A549 (cell line): ENCODE results near the gene ENTREP3. TPM values are rescaled to one million over a fixed set of nuclear protein-coding genes. Genes with fewer than 3 reads are reported as not detected.

Source experiments
- ATAC-seq, 2 experiments: fragments of 200-7000 bp in 1 of 2; fragments of >200 bp in 1 of 2; cut with Nextera tagmentation in 1 of 2; cut with Tn5 transposase in 1 of 2; 3 replicates each; pipeline versions ENCODE4 v1.8.0 to v1.9.1; 2018 to 2020; ENCODE audit warnings: mild to moderate bottlenecking in 1 of 2, moderate library complexity in 1 of 2
- CTCF ChIA-PET: fragments of 300-600 bp; sonication (Branson Sonifier 250); formaldehyde crosslinking; extraction: SDS; loops from one replicate; lab custom pipeline; 2021; ENCODE audit warnings: antibody characterized with exemption, inconsistent platforms; lab: Yijun Ruan, JAX
- POLR2A ChIA-PET: fragments of 350-600 bp; formaldehyde crosslinking; extraction: SDS; loops from one replicate; lab custom pipeline; 2021; ENCODE audit warnings: antibody characterized with exemption, inconsistent platforms; lab: Yijun Ruan, JAX
- DNase-seq, 2 experiments: peaks; one replicate each; pipeline versions ENCODE4 v3.0.0 to v3.0.0-alpha.2; 2011 to 2016; ENCODE audit warnings: low read depth in 1 of 2, low spot score in 1 of 2
- FAIRE-seq: peaks from 2 replicates; lab custom pipeline; 2011; peaks lifted over from hg19 to GRCh38; lab: Jason Lieb, UNC
- H3K27ac ChIP-seq, 2 experiments: fragments of >200 bp; sonication (Bioruptor Twin); formaldehyde crosslinking; 3 replicates each; pipeline ENCODE4 v1.5.1; 2016 to 2017
- H3K4me1 ChIP-seq: fragments of >200 bp; sonication (Bioruptor Twin); formaldehyde crosslinking; 3 replicates; pipeline ENCODE4 v1.6.1; 2016
- H3K4me2 ChIP-seq: fragments of >200 bp; sonication (Bioruptor Twin); formaldehyde crosslinking; 3 replicates; pipeline ENCODE4 v1.6.1; 2016
- H3K4me3 ChIP-seq: fragments of >200 bp; sonication (Bioruptor Twin); formaldehyde crosslinking; 3 replicates; pipeline ENCODE4 v1.5.1; 2016
- H3K9me3 ChIP-seq: fragments of >200 bp; sonication (Bioruptor Twin); formaldehyde crosslinking; 3 replicates; pipeline ENCODE4 v1.6.1; 2016
- CBX8 ChIP-seq: fragments of 200-600 bp; sonication (generic); IDR thresholded peaks from 2 replicates; pipeline ENCODE4 v1.6.1; 2016
- CHD2 ChIP-seq: fragments of 150-350 bp; IDR thresholded peaks from 2 replicates; pipeline ENCODE4 v1.6.1; 2014; ENCODE audit warnings: low read length; ENCODE audit not compliant: partially characterized antibody
- EHF ChIP-seq: fragments of 250-450 bp; sonication (Bioruptor Pico); IDR thresholded peaks from 2 replicates; pipeline ENCODE4 v1.5.0; 2020; ENCODE audit warnings: mild to moderate bottlenecking
- EHMT2 ChIP-seq: fragments of 200-600 bp; sonication (generic); IDR thresholded peaks from 2 replicates; pipeline ENCODE4 v1.6.1; 2016; ENCODE audit warnings: antibody characterized with exemption, low read depth, mild to moderate bottlenecking, moderate library complexity
- EP300 ChIP-seq, 2 experiments: fragments of >200 bp; sonication (Bioruptor Twin); formaldehyde crosslinking; IDR thresholded peaks; 2 replicates in 1 of 2; 3 replicates in 1 of 2; pipeline ENCODE4 v1.6.1; 2016 to 2017
- GATA3 ChIP-seq: IDR thresholded peaks from 2 replicates; pipeline ENCODE4 v1.6.1; 2012; ENCODE audit warnings: borderline replicate concordance
- HEYL ChIP-seq: fragments of 250-450 bp; sonication (Bioruptor Pico); IDR thresholded peaks from 2 replicates; pipeline ENCODE4 v1.8.0; 2021; ENCODE audit warnings: mild to moderate bottlenecking, moderate library complexity
- HOXA7 ChIP-seq: fragments of 250-450 bp; sonication (Bioruptor Pico); IDR thresholded peaks from 2 replicates; pipeline ENCODE4 v1.5.0; 2020; ENCODE audit warnings: mild to moderate bottlenecking, moderate library complexity
- HOXB13 ChIP-seq: fragments of 250-450 bp; sonication (Bioruptor Pico); IDR thresholded peaks from 2 replicates; pipeline ENCODE4 v1.5.0; 2020; ENCODE audit warnings: low read depth, mild to moderate bottlenecking, moderate library complexity
- HOXB5 ChIP-seq: fragments of 250-450 bp; sonication (Bioruptor Pico); IDR thresholded peaks from 2 replicates; pipeline ENCODE4 v1.5.0; 2020; ENCODE audit warnings: mild to moderate bottlenecking, moderate library complexity
- JUNB ChIP-seq: fragments of >200 bp; sonication (Bioruptor Twin); formaldehyde crosslinking; IDR thresholded peaks from 2 replicates; pipeline ENCODE4 v1.6.1; 2016
- KDM1A ChIP-seq: fragments of 200-600 bp; sonication (generic); IDR thresholded peaks from 2 replicates; pipeline ENCODE4 v1.6.1; 2016; ENCODE audit warnings: low read depth, mild to moderate bottlenecking
- NR3C1 ChIP-seq: fragments of >200 bp; sonication (Bioruptor Twin); formaldehyde crosslinking; IDR thresholded peaks from 3 replicates; pipeline ENCODE4 v1.6.1; 2017
- PHF8 ChIP-seq: fragments of 200-600 bp; sonication (generic); IDR thresholded peaks from 2 replicates; pipeline ENCODE4 v1.6.1; 2016; ENCODE audit warnings: low read depth, mild to moderate bottlenecking, antibody characterized with exemption, moderate library complexity, borderline replicate concordance
- POLR2A ChIP-seq: IDR thresholded peaks from 2 replicates; pipeline ENCODE4 v1.6.1; 2012; ENCODE audit warnings: mild to moderate bottlenecking, low read length
- POLR2AphosphoS2 ChIP-seq: conservative IDR thresholded peaks from 2 replicates; pipeline ENCODE4 v1.6.1; 2012; ENCODE audit warnings: low read length, improper control_type of control experiment, inconsistent platforms
- RCOR1 ChIP-seq: fragments of 150-350 bp; IDR thresholded peaks from 2 replicates; pipeline ENCODE4 v1.6.1; 2014; ENCODE audit warnings: antibody characterized with exemption, low read length, low read depth
- SREBF2 ChIP-seq: fragments of 450-650 bp; IDR thresholded peaks from 2 replicates; pipeline ENCODE4 v1.6.1; 2014; ENCODE audit warnings: mild to moderate bottlenecking, moderate library complexity
- TFCP2L1 ChIP-seq: fragments of 250-450 bp; sonication (Bioruptor Pico); IDR thresholded peaks from 2 replicates; pipeline ENCODE4 v1.5.0; 2021; ENCODE audit warnings: mild to moderate bottlenecking
- ZC3H11A ChIP-seq: fragments of 450-650 bp; IDR thresholded peaks from 2 replicates; pipeline ENCODE4 v1.6.1; 2014; ENCODE audit warnings: antibody characterized with exemption, mild to moderate bottlenecking
- WGBS: methylation state at CpG from one replicate; pipeline ENCODE4 v1.1.6; 2017; ENCODE audit errors: missing lambda C conversion rate; 5-methylcytosine and 5-hydroxymethylcytosine counted together
- polyA plus RNA-seq, 4 experiments: library from polyadenylated mRNA; depleted of rRNA in 3 of 4; stranded (reverse); fragments of >200 nt; fragmentation: RNase III in 1 of 4; extraction: RNeasy Plus Mini Kit Qiagen cat#74134 plus additional on column Dnase treatment in 1 of 4; gene quantifications; 2 replicates in 3 of 4; 3 replicates in 1 of 4; pipeline ENCODE4 v1.2.3, GENCODE V29; 2011 to 2017
- TF ChIP-seq, protein P1 (sequence below): fragments of 450-650 bp; IDR thresholded peaks from 2 replicates; pipeline ENCODE4 v1.6.1; 2014; ENCODE audit warnings: antibody characterized with exemption
- TF ChIP-seq, protein P2 (sequence below): fragments of 250-450 bp; sonication (Bioruptor Pico); IDR thresholded peaks from 2 replicates; pipeline ENCODE4 v1.5.0; 2021; ENCODE audit warnings: mild to moderate bottlenecking, moderate library complexity, borderline replicate concordance
- TF ChIP-seq, protein P3 (sequence below): fragments of >200 bp; sonication (Bioruptor Twin); formaldehyde crosslinking; IDR thresholded peaks from 2 replicates; pipeline ENCODE4 v1.6.1; 2016
- TF ChIP-seq, protein P4 (sequence below): fragments of >200 bp; sonication (Bioruptor Twin); formaldehyde crosslinking; IDR thresholded peaks from 3 replicates; pipeline ENCODE4 v1.6.1; 2016
- TF ChIP-seq, protein P5 (sequence below): fragments of 150-350 bp; IDR thresholded peaks from 2 replicates; pipeline ENCODE4 v1.6.1; 2014; ENCODE audit warnings: low read depth, mild to moderate bottlenecking, low read length
- TF ChIP-seq, protein P6 (sequence below): fragments of 200-600 bp; sonication (generic); IDR thresholded peaks from 2 replicates; pipeline ENCODE4 v1.6.1; 2016; ENCODE audit warnings: antibody characterized with exemption, mild to moderate bottlenecking, moderate library complexity

The ENTREP3 gene
- polyA plus RNA-seq, 2 of the 4 experiments (the other 2 are of a cell fraction) = 8.4 to 29.5 TPM

DNA sequence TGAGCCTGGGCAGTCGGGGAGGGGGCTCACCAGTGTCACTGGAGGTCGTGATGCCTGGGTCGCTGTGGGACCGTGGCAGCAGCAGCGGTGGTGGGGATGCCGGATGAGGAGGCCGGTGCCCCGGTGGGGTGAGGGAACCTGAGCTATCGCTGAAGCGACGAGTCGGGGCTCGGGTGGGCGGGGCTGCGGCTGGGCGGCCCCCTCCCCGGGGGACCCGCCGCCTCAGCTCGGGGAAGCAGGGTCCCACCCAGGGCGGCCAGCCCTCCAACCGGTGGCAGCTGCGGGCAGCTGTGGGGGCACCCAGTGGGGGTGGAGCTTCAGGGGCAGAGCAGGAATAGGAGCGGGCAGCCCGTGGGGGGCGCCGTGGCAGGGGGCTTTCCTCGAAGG is 5.0 kb downstream of the ENTREP3 start:
- ChIA-PET POLR2A (interaction anchor here (1.0 to 2.4 kb wide), 4 partner anchors 12 to 74 kb away, joined by 4 to 13 read pairs (median 10); partner anchors contain the start of genes CLK2, MTX1, SCAMP3 and THBS3), CTCF (interaction anchor here (0.6 to 10.4 kb wide), 63 partner anchors 9 to 1048 kb away, joined by 3 to 326 read pairs (median 6); partner anchors contain the start of genes ASH1L, CLK2, FDPS and HCN3)
- ATAC-seq (no peak; a peak in 3 of 6 replicates), FAIRE-seq (no peak), DNase-seq (no peak)
- Histone ChIP-seq H3K4me2 (peak overlapping the region; percentile 52; the same call in 2 of the 3 replicates), H3K4me3 (no peak overlapping the region), H3K27ac (peak overlapping the region in 1 of 2 experiments; percentile 76; a peak in 3 of 6 replicates), H3K9me3 (no peaks in the 10 kb centered on the region)
- TF ChIP-seq HOXB13 (CRISPR knock-in tag) (no peak), JUNB (no peak), POLR2AphosphoS2 (no peak), HOXB5 (CRISPR knock-in tag) (no peak), CHD2 (no peak), EP300 (IDR thresholded peaks at IDR 0.05) (no peak), RCOR1 (no peak), SREBF2 (no peak), NR3C1 (no peak), EHF (CRISPR knock-in tag) (no peak), EHMT2 (no peak)
- TF ChIP-seq, protein P1, sequence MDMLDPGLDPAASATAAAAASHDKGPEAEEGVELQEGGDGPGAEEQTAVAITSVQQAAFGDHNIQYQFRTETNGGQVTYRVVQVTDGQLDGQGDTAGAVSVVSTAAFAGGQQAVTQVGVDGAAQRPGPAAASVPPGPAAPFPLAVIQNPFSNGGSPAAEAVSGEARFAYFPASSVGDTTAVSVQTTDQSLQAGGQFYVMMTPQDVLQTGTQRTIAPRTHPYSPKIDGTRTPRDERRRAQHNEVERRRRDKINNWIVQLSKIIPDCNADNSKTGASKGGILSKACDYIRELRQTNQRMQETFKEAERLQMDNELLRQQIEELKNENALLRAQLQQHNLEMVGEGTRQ = no peak
- TF ChIP-seq, protein P2, sequence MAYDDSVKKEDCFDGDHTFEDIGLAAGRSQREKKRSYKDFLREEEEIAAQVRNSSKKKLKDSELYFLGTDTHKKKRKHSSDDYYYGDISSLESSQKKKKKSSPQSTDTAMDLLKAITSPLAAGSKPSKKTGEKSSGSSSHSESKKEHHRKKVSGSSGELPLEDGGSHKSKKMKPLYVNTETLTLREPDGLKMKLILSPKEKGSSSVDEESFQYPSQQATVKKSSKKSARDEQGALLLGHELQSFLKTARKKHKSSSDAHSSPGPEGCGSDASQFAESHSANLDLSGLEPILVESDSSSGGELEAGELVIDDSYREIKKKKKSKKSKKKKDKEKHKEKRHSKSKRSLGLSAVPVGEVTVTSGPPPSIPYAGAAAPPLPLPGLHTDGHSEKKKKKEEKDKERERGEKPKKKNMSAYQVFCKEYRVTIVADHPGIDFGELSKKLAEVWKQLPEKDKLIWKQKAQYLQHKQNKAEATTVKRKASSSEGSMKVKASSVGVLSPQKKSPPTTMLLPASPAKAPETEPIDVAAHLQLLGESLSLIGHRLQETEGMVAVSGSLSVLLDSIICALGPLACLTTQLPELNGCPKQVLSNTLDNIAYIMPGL (CRISPR knock-in tag) = no peak
- TF ChIP-seq, protein P3, sequence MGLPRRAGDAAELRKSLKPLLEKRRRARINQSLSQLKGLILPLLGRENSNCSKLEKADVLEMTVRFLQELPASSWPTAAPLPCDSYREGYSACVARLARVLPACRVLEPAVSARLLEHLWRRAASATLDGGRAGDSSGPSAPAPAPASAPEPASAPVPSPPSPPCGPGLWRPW = no peak
- TF ChIP-seq, protein P4, sequence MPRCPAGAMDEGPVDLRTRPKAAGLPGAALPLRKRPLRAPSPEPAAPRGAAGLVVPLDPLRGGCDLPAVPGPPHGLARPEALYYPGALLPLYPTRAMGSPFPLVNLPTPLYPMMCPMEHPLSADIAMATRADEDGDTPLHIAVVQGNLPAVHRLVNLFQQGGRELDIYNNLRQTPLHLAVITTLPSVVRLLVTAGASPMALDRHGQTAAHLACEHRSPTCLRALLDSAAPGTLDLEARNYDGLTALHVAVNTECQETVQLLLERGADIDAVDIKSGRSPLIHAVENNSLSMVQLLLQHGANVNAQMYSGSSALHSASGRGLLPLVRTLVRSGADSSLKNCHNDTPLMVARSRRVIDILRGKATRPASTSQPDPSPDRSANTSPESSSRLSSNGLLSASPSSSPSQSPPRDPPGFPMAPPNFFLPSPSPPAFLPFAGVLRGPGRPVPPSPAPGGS = no peak
- TF ChIP-seq, all 56 proteins: peak for 0
- peaks cover 17% of the 10 kb centered on the region for H3K4me1 ChIP-seq
- 83% methylated on average over 6 of the region's 28 CpGs for WGBS

DNA sequence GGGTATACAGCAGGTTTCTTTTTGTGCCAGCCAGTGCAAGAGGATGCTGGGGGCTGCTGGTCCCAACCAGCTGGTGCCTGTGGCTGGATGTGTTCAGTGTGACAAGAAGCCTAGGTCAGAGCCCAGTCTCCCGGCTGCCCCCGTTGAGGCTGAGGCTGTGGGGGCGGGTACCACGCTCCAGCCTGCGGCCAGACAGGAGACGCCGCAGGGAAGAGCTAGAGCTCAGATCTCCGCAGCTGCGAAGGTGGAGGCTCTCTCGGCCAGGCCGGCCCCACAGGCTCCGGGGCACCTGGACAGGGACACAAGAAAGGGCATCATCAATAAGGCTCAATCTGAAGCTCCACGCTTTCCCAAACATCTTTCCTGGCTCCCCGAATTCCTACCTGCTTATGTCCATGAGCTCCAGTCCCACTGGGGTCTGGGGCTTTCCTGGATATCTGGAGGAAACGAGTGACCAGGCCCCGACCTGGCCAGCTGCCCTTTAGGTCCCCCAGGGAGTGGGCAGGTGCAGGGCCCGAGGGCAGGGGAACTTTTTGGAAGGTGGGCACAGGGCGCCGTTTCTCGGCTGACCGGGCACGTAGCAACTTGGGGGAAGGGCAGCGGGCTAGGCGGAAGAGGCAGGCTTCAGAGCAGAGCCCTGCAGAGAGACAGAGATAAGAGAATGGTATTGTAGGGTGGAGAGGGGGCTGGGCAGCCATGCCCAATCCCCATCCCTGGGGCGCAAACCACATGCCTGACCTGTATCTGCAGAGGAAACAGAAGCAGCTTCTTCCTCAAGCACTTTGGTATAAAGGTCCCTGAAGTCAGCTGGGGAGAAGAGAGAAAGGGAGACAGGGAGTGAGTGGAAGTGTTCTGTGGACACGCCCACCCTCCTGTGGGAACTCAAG is 7.4 kb downstream of the ENTREP3 start:
- Histone ChIP-seq H3K4me3 (no peak overlapping the region), H3K9me3 (no peaks in the 10 kb centered on the region), H3K27ac (no peak overlapping the region), H3K4me1 (peaks cover 16% of the 10 kb centered on the region; the same call in 2 of the 3 replicates), H3K4me2 (no peak overlapping the region)
- WGBS = 91% methylated on average over 26 of the region's 26 CpGs
- no peak for DNase-seq
- FAIRE-seq = no peak
- CTCF ChIA-PET = interaction anchor here (1.1 to 10.4 kb wide), 11 partner anchors 18 to 347 kb away, joined by 3 to 326 read pairs (median 28); partner anchors contain the start of genes CLK2, FDPS, MTX1 and RUSC1
- TF ChIP-seq KDM1A (no peak), HEYL (no peak), EP300 (IDR thresholded peaks at IDR 0.05) (no peak), CBX8 (no peak), POLR2A (no peak), TFCP2L1 (CRISPR knock-in tag) (no peak), HOXA7 (CRISPR knock-in tag) (no peak), GATA3 (no peak), JUNB (no peak), PHF8 (no peak), ZC3H11A (no peak), HOXB13 (CRISPR knock-in tag) (no peak), RCOR1 (no peak)
- TF ChIP-seq, protein P5, sequence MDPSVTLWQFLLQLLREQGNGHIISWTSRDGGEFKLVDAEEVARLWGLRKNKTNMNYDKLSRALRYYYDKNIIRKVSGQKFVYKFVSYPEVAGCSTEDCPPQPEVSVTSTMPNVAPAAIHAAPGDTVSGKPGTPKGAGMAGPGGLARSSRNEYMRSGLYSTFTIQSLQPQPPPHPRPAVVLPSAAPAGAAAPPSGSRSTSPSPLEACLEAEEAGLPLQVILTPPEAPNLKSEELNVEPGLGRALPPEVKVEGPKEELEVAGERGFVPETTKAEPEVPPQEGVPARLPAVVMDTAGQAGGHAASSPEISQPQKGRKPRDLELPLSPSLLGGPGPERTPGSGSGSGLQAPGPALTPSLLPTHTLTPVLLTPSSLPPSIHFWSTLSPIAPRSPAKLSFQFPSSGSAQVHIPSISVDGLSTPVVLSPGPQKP = no peak
- TF ChIP-seq, protein P6, sequence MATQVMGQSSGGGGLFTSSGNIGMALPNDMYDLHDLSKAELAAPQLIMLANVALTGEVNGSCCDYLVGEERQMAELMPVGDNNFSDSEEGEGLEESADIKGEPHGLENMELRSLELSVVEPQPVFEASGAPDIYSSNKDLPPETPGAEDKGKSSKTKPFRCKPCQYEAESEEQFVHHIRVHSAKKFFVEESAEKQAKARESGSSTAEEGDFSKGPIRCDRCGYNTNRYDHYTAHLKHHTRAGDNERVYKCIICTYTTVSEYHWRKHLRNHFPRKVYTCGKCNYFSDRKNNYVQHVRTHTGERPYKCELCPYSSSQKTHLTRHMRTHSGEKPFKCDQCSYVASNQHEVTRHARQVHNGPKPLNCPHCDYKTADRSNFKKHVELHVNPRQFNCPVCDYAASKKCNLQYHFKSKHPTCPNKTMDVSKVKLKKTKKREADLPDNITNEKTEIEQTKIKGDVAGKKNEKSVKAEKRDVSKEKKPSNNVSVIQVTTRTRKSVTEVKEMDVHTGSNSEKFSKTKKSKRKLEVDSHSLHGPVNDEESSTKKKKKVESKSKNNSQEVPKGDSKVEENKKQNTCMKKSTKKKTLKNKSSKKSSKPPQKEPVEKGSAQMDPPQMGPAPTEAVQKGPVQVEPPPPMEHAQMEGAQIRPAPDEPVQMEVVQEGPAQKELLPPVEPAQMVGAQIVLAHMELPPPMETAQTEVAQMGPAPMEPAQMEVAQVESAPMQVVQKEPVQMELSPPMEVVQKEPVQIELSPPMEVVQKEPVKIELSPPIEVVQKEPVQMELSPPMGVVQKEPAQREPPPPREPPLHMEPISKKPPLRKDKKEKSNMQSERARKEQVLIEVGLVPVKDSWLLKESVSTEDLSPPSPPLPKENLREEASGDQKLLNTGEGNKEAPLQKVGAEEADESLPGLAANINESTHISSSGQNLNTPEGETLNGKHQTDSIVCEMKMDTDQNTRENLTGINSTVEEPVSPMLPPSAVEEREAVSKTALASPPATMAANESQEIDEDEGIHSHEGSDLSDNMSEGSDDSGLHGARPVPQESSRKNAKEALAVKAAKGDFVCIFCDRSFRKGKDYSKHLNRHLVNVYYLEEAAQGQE = no peak
- POLR2A ChIA-PET = interaction anchor here (1.4 kb wide), 1 partner anchor 25 kb away, joined by 5 read pairs; the partner anchor contains the start of gene CLK2
- ATAC-seq = no peak
